ENCODE measurements around the gene DAAM1.

Gene DAAM1

DNA sequence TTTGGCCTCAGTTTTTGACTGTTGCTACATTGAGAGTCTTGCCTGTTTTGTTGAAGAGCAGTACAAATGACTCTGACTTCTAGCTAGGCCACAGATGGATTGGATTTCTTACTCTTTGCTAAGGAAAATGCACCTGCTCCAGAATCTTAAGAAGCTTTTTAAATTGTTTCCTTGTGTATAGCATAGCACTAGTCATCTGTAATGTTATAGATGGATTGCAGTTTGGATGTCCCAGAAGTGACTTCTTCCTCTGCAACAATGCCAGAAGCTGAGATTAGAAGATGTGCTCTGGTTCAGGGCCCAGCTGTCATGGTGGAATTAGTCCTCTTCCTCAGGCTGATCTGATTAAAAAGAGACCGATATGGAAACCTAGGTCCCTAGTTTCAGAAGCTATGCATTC is 67.9 kb downstream of the DAAM1 start:
- DNase-seq (ENCODE audit: low spot score) = no peak

DNA sequence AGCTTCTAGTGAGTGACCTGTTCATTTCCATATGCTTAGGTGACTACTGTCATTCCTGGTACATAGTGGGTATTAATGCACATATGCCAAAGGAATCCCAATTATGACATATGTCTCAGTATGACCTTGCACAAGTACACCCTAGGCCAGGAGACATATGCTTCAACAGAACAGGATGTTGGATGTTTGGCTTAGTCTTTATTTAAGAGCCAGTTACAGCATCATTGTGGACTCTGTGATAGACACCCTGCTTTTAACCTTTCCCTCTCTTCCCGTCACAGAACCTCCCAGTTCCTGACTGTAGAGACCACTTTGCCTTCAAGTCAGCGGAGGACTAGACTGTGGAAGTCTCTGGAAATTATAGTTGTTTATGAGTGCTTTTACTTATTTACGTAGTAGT is 72.9 kb downstream of the DAAM1 start:
- DNase-seq (ENCODE audit: low spot score) = no peak

DNA sequence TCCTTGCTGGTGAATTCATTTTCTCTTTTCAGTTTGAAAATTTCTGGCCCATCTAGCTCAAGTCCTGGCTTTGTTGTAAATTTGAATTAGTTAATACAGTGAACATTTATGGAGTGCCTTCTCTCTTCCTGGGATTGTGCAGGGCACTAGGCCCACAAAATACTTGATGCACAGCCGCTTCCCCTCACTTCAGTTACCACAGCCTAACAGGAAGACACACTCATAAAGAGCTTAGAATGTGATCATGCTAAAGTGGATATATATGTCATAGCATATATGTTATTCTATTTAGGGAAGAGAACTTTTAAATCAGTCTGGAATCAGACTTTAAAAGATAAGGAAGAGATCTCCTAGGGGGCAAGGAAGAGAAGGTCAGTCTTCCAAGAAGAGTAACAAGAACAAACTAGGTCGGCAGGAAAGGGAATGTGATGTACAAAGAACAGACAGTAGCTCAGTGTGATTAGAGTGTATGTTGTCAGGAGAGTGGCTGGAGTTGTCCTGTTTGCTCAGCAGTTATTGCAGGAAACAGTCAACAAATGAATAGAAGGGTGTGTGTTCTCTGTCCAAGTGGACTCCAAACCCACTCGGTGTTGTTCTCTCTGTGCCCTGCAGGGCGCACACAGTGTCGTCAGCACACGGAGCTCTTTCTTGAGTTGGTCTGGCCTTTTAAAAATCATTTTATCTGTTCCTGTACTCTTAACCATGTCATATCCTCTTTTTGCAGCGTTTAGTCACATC is 74.4 kb downstream of the DAAM1 start:
- DNase-seq (ENCODE audit: low spot score) = no peak

DNA sequence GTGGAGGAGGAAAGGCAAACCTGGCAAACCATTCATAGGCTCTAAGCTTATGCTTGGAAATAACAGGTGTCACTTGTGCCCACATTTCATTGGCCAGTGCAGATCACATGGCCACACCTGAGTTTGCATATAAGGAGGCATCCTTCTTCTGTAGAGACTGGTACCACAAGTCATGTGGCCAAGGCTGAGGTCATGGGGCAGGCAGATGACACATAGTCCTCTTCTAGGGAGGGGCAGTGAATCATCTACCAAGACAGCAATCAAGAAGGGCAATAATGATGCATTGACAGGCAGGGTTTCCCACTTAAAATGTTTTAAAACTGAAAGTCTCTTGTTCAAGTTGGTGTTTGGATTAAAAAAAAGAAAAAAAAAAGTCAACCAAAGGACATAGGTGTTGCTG is 77.3 kb downstream of the DAAM1 start:
- no peak for DNase-seq (ENCODE audit: low spot score)

DNA sequence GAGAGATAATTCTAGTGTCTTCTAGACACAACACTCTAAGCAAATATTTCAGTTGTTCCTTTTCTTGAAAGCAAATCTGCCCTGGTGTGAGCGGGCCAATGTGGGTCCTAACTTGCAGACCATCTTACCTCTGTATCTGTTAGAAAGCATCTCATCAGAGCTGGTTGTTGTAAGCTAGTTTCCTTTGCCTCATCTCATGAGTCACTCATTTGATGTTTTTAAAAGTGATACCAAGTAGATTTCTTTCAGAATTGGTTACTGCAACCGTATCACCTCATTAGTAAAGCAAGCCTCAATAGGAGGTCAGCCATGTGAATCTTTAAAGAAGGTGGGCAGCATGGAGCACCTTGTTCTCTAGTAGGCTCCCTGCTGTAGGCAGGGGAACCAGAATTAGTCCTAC is 78.6 kb downstream of the DAAM1 start:
- no peak for DNase-seq (ENCODE audit: low spot score)

DNA sequence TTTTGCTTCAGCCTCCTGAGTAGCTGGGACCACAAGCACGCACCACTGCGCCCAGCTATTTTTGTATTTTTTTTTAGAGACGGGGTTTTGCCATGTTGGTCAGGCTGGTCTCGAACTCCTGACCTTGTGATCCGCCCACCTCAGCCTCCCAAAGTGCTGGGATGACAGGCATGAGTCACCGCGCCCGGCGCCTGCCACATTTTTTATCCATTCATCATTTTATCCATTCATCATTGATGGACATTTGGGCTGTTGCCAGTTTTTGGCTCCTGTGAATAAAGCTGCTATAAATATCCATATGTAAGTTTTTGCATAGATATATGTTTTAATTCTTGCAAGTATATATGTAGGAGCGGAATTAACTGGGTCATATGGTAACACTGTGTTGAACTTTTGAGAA is 79.5 kb downstream of the DAAM1 start:
- no peak for DNase-seq (ENCODE audit: low spot score)

DNA sequence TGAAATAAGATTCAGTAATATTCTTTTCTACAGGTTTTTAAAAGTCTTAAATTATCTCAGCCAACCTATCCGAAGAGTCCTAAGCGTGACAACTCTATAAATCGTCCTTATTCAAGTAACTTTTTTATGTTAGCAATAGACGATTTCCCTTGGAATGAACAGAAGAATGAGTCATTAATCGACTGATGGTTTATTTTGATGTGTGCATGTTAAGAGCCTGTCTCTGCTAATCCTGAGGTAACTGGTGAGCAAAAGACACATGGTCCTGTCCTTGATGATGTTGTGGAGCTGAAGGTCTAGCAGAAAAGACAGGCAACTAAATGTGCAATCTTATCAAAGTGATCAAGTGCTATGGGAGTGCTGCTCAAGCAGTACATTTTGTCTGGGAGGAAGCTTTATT is 80.4 kb downstream of the DAAM1 start:
- DNase-seq (ENCODE audit: low spot score) = no peak

DNA sequence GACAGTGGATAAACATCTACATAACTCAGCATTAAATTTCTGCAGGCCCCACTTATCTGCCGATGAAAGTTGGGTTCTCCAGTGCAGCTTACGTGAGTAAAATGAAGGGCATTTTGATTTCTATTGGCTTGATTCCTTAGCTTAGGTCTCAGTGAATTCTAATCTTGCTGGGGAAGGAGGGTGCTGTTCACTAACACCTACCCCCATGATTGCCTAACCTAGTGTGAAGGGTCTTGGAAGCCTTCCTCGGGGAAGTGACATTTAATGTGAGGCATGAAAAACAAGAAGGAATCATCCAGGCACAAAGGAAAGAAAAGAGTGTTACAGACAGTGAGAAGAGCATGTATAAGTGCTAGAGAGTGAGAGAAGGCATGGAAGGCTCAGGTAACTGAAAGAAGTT is 81.0 kb downstream of the DAAM1 start:
- no peak for DNase-seq (ENCODE audit: low spot score)

DNA sequence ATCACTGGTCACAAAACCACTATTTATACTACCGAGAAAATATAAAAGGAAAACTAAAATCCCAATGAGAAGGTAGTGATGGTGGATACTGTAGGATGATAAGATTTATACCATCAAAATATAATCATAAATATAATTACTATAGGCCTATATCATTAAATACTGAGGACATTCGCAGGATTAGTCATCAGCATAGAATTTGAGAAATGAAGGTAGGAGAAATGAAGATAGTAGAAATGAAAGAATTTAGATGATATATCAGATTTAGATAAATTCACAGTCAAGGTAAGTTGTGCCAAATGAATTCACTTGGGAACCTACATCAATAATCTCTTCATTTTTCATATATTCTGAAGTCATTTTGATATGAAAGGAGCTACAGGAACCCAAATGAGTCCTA is 82.8 kb downstream of the DAAM1 start:
- DNase-seq (ENCODE audit: low spot score) = no peak

DNA sequence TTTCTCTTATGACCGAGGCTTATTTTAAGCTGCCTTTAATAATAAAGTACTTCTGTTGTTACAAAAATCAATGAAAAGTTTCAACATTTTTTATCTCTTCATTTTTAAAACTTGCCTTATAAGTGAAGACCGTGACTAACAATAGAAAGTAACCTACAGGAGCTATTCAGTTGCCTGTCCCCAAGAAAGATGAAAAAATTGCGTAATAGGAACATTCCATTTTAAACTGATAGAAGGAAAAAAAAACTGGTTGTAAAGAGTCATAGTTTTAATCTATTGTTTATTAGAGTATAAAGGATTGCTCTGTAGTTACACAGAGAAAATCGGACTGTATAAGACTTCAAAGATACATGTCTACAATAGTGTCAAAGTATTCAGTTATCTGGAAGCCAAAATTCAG is 83.3 kb downstream of the DAAM1 start:
- DNase-seq (ENCODE audit: low spot score) = no peak

DNA sequence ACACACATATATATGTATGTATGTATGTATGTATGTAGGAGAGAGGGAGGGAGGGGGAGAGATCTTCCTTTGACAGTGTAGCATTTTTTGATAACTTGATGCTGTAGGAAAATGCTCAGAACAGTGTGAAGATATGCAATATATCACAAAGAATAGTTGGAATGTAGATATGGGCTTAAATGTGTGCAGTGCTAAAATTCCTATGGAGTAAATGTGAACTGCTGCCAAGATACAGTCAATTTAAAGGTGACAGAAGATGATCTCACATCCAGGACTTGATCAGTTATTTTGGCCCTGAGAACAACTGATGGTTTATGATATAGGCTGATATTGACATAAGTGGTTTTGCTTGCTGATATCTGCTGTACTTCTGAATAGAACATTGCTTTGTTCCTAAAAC is 84.2 kb downstream of the DAAM1 start:
- DNase-seq (ENCODE audit: low spot score) = no peak

DNA sequence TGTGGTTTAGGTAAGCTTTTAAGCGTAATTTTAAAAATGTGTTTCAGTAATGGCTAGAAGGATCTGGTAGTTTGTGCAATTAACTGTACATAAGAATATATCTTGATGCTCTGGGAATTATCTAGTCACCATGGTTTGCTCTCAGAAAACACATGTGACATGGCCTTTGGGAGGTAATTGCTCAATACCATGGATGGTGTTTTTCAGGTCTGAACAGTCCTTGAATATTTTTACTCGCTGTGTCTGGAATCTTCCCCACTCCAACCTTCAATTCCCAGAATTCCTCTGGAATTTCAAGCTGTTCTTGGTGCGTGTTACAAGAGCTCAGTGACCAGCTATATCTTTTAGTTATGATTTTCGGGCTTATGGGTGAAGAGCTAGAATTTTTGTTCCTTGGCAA is 85.3 kb downstream of the DAAM1 start:
- DNase-seq (ENCODE audit: low spot score) = no peak

DNA sequence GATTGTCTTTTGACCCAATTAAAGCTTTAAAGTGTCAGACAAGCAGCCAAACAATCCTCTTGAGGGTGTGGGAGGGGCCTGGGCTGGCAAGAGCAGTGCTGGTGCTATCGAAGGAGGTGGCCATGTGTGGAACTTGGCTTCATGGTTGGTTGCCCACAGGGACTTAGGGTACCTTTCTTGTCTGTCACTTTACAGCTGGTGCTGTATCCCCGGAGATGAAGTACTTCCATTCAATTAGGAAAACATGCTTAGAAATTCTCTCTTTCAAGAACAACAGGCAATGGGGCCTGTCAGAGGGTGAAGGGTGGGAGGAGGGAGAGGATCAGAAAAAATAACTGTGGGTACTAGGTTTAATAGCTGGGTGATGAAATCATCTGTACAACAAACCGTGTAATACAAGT is 86.5 kb downstream of the DAAM1 start:
- peak; percentile 73 for DNase-seq (ENCODE audit: low spot score)

DNA sequence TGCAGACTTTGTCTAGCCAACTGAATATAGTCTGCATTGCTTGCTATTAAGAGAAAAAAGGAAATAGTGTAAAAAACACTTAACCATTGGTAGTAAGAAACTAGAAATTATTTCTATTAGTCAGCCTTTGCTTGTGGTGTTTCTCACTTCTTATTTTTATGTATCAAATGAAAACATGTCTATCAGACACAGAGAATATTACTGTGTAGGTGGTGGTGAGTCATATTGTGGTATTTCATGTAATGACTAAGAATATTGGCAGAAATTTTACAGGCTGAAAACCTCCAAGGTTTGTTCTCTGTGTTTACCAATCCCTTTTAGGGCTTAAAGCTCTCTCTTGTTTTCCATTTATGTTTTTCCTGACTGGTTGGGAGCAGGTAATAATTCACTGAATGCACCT is 87.2 kb downstream of the DAAM1 start:
- no peak for DNase-seq (ENCODE audit: low spot score)

DNA sequence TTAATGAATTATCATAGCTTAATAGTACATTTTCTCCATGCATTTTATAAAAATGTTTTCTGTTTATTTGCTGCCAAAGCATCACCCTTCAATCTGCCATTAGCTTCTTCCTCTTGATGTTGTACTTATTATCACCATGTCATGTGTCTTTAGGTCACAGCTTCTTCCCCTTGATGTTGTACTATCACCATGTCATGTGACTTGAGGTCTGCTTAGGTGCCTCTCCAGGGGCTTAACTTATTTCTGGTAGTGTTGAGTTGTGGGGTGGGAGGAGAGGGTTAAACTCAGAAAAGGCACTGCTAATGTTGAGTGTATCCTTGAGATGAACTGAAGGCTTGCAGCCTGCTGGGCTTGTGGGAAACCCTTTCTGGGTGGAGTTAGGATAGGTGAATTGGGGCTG is 87.8 kb downstream of the DAAM1 start:
- no peak for DNase-seq (ENCODE audit: low spot score)

DNA sequence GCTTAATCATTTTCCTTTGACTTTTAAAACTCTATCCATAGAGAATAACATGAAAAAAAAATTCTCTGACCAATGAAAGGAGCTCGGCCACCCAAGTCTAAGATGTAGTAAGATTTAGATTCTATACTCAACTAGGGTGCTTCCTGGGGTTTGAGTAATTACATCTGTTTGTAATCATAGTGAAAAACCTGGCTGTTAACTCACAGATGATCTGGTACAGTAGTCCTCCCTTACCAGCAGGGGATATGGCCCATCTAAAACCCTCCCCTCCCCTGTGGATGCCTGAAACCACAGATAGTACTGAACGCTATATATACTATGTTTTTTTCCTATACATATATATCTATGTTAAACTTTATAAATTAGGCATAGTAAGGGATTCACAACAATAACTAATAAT is 89.2 kb downstream of the DAAM1 start:
- DNase-seq (ENCODE audit: low spot score) = no peak

DNA sequence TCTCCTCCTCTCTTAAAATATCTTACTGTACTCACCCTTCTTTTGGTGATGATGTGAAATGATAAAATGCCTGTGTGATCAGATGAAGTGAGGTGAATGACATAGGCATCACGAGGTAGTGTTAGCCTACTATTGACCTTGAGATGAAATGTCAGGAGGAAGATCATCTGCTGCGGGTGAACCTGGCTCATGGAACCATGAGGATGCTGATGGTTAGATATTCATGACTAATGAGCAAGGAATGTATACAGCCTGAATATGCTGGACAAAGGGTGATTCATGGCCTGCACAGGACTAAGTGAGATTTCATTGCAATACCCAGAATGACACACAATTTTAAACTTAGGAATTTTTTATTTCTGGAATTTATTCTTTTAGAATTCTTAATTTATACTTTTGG is 89.6 kb downstream of the DAAM1 start:
- no peak for DNase-seq (ENCODE audit: low spot score)

DNA sequence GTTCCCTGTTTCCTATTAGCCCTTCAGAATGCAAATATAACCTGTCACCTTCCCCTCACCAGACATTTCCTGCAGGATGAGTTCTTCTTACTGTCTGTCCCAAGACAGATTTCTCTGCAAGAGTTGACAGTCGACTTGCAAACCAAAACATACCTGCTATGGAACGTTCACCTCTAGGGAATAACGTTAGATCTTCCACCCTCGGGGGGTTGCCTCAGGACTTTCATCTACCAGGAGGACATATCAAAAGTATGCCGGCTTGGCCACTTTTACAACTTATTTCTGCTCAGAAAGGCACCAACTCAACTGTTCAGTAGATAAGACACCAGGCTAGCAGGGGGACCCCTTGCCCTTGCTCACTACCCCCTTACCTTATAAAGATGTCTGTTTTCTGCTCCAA is 92.5 kb downstream of the DAAM1 start:
- no peak for DNase-seq (ENCODE audit: low spot score)

DNA sequence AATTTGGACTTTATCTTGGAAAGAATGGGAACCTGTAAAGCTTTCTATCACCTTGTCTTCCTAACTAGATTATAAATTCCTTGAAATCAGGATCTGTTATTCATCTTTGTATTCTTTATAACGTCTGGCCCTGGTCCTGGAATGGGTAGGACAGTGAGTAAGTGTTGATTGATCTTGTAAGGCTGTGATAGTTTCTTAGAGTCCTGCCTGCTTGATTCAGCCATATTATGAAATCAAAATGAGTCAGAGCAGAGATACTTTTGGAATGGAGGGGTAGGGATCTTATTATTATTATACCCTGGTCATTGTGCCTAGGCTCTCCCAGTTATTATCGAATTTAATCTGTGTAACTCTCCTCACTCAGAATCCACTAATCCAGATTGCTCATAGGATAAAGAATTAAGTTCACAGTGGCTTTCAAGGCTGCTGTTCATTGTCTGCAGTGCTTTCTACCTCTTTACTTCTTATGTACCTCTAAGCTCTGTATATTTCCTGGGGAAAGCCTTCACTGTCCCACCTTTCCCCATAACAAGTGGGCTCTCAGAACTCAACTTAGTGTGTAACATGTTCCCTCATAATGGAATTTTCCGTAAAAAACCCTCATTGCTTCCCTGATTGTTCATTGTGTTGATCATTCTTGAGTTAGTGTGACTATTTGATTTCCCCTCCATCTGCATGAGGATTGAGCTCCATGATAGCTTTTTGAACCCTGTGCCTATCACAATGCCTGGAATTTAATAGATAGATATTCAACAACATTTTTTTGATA is 93.3 kb downstream of the DAAM1 start:
- DNase-seq (ENCODE audit: low spot score) = no peak

DNA sequence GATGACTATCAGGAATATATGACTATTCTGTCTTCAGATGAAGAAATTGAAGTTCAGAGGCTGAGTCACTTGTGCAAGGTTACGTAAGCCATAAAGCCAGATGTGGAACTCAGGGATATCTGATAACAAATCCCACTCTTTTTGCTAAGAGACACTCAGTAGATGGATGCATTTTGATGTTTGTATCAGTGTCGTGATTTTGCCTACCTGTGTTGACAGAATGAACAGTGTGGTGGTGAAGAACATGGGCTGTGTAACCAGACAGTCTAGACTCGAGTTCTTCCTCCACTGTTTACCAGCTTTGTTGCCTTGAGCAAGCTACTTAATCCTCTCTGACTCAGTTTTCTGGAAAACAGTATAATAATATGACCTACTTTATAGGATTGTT is 93.9 kb downstream of the DAAM1 start:
- no peak for DNase-seq (ENCODE audit: low spot score)

DNA sequence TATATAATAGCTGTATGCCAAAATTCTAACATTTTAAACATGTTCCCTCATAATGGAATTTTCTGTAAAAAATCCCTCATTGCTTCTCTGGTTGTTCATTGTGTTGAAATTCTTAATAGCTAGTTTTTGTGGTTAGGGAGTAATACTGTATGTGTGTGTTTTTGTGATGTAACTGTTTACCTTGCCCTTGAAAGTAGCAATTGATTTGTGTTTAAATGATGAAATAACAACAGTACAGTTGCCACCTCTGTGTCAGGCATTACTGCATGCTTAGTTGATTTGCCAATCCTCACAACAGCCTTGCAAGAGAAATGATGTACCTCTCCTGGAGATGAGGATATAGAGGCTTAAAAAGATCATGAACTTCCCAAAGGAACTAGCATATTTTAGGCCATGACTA is 94.9 kb downstream of the DAAM1 start:
- no peak for DNase-seq (ENCODE audit: low spot score)

DNA sequence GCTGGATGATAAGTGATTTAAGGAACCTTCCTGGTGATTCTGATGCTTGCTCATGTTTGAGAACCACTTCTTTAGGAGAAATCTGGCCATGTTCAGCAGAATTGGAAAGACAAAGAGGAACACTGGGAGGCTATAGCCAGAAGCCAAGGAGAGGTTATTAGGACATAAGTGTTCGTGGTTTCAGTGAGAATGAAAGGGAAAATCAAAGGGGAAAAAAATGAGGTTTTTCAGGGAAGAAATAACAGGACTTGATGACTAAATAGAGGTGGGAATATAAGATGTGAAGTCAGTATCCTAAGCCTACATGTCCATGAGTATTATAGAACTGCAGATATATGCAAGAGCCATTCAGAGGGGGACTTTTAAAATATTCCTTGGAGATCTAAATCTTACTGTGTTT is 95.6 kb downstream of the DAAM1 start:
- no peak for DNase-seq (ENCODE audit: low spot score)

DNA sequence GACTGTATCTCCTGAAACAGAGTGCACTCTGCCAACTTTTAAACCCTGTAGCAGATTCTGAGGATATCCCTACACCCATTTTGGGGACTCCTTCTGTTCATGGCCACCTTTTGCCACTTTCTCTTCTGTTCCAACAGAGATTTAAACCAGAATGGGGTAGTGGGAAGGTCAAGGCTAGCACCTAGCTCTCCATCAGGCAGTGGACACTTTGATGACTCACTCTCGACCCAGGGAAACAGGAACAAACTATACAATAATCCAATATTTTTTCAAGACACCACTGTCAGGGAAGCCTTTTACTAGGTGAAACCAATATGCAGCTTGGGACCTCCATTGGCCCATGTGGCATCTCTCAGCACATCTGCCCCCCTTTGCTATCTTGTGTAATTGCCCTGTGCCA is 103.6 kb downstream of the DAAM1 start:
- DNase-seq (ENCODE audit: low spot score) = no peak

DNA sequence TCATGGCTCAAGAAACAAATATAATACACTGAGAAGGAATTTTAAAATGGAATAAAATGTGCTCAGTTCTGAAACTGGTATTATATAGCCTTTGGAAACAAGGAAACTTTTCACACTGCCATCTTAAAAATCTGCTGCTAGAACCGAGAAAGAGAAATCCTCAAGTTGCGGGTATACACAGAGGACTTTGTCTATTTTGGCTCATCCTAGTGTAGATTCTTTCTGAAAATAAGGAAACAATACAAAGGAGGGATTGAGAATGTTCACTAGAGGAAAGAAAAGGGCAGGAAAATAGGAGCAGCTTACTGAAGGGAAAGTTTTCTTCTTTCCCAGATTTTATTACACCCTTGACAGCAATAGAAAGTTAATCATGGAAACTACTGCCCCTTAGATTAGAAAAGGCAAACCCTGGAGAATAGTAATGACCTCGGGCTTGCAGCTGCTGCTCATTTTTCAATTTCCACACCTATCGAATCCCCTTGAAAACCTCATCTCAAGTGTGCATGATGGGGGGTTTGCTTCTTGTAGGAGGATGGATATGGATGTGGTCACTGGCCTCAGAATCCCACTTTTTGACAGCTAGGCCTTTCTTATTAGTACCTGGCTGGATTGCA is 104.6 kb downstream of the DAAM1 start:
- DNase-seq (ENCODE audit: low spot score) = no peak

Data from D341Med (cell line).